NT2/D1 (cell line): ENCODE results near the gene HBA1.
"Not testable (repeated sequence)": the region's sequence is repeated elsewhere in the genome, so short reads cannot be mapped to it uniquely, and the experiment has no call there.

Experiments
- DNase-seq: peaks from one replicate; pipeline ENCODE4 v3.0.0-alpha.2; 2011; ENCODE audit warnings: low read depth, low spot score
- H3K27me3 ChIP-seq: 2 replicates; pipeline ENCODE4 v1.6.0; 2011; ENCODE audit warnings: mild to moderate bottlenecking; ENCODE audit not compliant: insufficient read length, insufficient read depth
- H3K36me3 ChIP-seq: 2 replicates; pipeline ENCODE4 v1.6.1; 2011; ENCODE audit warnings: mild to moderate bottlenecking, low read length, mixed read lengths; ENCODE audit not compliant: insufficient read depth, insufficient read length
- H3K4me1 ChIP-seq: 2 replicates; pipeline ENCODE4 v1.5.1; 2011; ENCODE audit not compliant: insufficient read depth, insufficient read length
- H3K4me3 ChIP-seq: 2 replicates; pipeline ENCODE4 v1.5.1; 2011; ENCODE audit warnings: low read depth; ENCODE audit not compliant: insufficient read length
- H3K9ac ChIP-seq: 2 replicates; pipeline ENCODE4 v1.6.0; 2011; ENCODE audit warnings: low read depth; ENCODE audit not compliant: insufficient read length
- H3K9me3 ChIP-seq: 2 replicates; pipeline ENCODE4 v1.5.1; 2011; ENCODE audit warnings: mild to moderate bottlenecking, low read length; ENCODE audit not compliant: insufficient read depth
- SUZ12 ChIP-seq: IDR thresholded peaks from 2 replicates; pipeline ENCODE4 v1.6.1; 2011; ENCODE audit not compliant: insufficient read length, insufficient read depth; ENCODE audit errors: extremely low read depth
- YY1 ChIP-seq: IDR thresholded peaks from 2 replicates; pipeline ENCODE4 v1.6.1; 2011; ENCODE audit not compliant: insufficient read length, insufficient read depth
- ZNF274 ChIP-seq: IDR thresholded peaks from 2 replicates; pipeline ENCODE4 v1.6.1; 2011; ENCODE audit warnings: mild to moderate bottlenecking, low read depth, low read length

The HBA1 gene

GRCh38 chr16:170788-171187 lies 5.7 kb upstream of the HBA1 start:
- H3K27me3 ChIP-seq: peaks cover 80% of the 10 kb centered on the region
- peaks cover 14% of the 10 kb centered on the region for H3K4me1 ChIP-seq
- H3K36me3 ChIP-seq: no peaks in the 10 kb centered on the region
- no peaks in the 10 kb centered on the region for H3K9me3 ChIP-seq
- no peak overlapping the region for H3K9ac ChIP-seq
- no peak overlapping the region for H3K4me3 ChIP-seq
- TF ChIP-seq ZNF274 (no peak), YY1 (no peak), SUZ12 (no peak)
- DNase-seq: no peak

- not testable (repeated sequence) for H3K9me3 ChIP-seq, H3K9ac ChIP-seq, H3K36me3 ChIP-seq, H3K4me1 ChIP-seq, H3K4me3 ChIP-seq, DNase-seq
- H3K27me3 ChIP-seq: peaks cover 73% of the 10 kb centered on the region
Observed at GRCh38 chr16:172374-172941, 4.0 kb upstream of the HBA1 start, which contains the start of gene HBA2. Gene HBA2 (plus strand): TSS chr16:172876. CDS start chr16:172913, 37 bp downstream.

- H3K36me3 ChIP-seq, DNase-seq, H3K4me1 ChIP-seq, H3K9ac ChIP-seq, H3K4me3 ChIP-seq, H3K9me3 ChIP-seq: not testable (repeated sequence)
- H3K27me3 ChIP-seq: peaks cover 73% of the 10 kb centered on the region
Observed at GRCh38 chr16:173211-173854, 3.1 kb upstream of the HBA1 start.

- H3K4me1 ChIP-seq: not testable (repeated sequence)
Observed at GRCh38 chr16:173928-174769, 2.3 kb upstream of the HBA1 start.

GRCh38 chr16:175011-175949 lies 1.2 kb upstream of the HBA1 start:
- Histone ChIP-seq H3K27me3 (peaks cover 78% of the 10 kb centered on the region), H3K4me1 (peaks cover 6% of the 10 kb centered on the region), H3K36me3 (no peaks in the 10 kb centered on the region), H3K9ac (no peak overlapping the region), H3K9me3 (no peaks in the 10 kb centered on the region), H3K4me3 (no peak overlapping the region)
- TF ChIP-seq SUZ12 (no peak), ZNF274 (no peak)
- DNase-seq: no peak

More at GRCh38 chr16:173928-174769, 2.3 kb upstream of the HBA1 start:
- not testable (repeated sequence) for H3K36me3 ChIP-seq, H3K4me3 ChIP-seq, H3K9me3 ChIP-seq, DNase-seq, H3K9ac ChIP-seq
- H3K27me3 ChIP-seq: peaks cover 71% of the 10 kb centered on the region

GRCh38 chr16:176006-176405 lies 474 bp upstream of the HBA1 start:
- not testable (repeated sequence) for H3K4me1 ChIP-seq, H3K4me3 ChIP-seq, H3K36me3 ChIP-seq, DNase-seq, H3K9me3 ChIP-seq, H3K9ac ChIP-seq
- peaks cover 72% of the 10 kb centered on the region for H3K27me3 ChIP-seq

GRCh38 chr16:177394-177822 lies 928 bp downstream of the HBA1 start:
- Histone ChIP-seq H3K27me3 (peaks cover 62% of the 10 kb centered on the region), H3K4me1 (peaks cover 8% of the 10 kb centered on the region), H3K9me3 (no peaks in the 10 kb centered on the region), H3K36me3 (peaks cover 3% of the 10 kb centered on the region), H3K9ac (no peak overlapping the region), H3K4me3 (no peak overlapping the region)
- TF ChIP-seq SUZ12: no peak
- no peak for TF ChIP-seq ZNF274
- no peak for TF ChIP-seq YY1
- DNase-seq: no peak
